ENCODE results near the gene ARL17B.
"Not testable (repeated sequence)": the region's sequence is repeated elsewhere in the genome, so short reads cannot be mapped to it uniquely, and the experiment has no call there.

ARL17B gene

DNA sequence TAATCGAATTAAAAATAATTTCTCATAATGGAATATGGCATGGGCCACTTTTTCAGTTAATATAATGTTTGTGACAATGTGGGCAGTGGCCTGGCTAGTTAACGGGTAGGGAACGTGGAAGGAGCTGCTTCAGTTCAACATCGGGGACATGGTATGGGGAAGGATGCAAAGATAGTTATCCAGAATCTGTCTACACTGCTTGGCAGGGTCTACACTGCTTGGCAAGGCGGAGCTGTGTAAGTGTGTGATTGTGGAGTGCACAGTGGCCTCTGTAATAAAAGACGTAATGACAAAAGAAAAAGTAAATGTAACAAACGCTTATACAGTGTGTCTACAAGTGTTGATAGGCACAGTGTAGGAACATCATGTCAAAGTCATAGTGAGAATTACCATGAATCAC is 74.0 kb downstream of the ARL17B start:
- DNase-seq = not testable (repeated sequence)

DNA sequence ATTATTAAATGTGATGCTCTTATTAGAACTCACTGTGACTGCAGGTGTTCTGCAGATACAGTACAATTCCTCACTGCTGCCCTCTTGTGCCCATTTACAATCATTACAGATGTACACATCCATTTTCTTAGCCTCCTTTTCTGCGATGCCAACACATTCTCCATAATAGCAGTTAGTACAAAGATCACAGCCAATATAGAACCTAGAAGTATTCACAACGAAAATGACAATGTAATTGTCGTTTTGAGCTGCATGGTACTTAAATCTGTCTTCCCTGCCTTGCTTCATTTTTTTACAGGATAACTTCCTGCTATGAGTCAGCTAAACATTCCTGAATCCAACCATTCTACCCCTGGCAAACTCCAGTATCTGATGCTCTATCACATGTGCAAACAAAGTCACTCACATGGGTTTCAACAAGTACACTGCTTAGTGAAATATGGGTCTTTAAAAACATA is 74.8 kb downstream of the ARL17B start:
- DNase-seq = peak; percentile 13

GRCh38 chr17:46285500-46285899 is 76.1 kb downstream of the ARL17B start:
- DNase-seq = not testable (repeated sequence)

DNA sequence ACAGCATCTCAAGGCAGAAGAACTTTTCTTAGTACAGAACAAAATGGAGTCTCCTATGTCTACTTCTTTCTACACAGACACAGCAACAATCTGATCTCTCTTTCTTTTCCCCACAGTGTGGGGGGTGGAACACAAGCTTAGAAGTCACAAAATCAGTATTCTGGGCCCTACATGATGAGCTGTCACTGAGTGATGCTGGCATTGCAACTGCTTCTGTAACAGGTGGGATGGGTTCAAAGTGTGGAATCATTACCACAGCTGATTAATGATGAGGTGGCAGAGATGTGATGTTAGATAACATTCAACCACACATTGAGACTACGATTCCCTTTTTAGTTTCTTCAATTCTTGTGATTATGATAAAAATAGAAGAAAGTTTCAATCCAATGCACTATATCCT is 77.1 kb downstream of the ARL17B start:
- DNase-seq = not testable (repeated sequence)

DNA sequence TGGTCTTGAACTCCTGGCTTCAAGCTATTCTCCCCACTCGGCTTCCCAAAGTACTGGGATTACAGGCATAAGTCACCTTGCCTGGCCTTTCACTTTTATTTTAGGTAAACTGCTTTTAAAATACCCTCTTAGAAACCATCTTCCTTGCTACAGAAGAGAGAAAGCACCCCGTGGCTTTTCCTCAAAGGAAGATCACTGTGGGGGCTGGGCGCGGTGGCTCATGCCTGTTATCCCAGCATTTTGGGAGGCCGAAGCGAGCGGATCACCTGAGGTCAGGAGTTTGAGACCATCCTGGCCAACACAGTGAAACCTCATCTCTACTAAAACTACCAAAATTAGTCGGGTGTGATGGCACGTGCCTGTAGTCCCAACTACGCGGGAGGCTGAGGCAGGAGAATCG is 78.9 kb downstream of the ARL17B start:
- not testable (repeated sequence) for DNase-seq

DNA sequence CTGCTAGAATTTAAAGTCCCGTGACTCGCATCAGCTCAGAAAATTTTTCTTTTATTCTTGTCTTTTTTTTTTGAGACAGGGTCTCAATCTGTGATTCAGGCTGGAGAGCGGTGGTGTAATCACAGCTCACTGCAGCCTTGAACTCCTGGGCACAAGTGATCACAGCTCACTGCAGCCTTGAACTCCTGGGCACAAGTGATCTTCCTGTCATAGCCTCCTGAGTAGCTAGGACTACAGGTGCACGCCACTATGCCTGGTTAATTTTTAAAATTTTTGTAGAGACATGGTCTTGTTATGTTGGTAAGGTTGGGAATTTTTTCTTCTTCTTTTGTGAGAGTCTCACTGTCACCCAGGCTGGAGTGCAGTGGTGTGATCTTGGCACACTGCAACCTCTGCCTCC is 80.2 kb downstream of the ARL17B start:
- not testable (repeated sequence) for DNase-seq

- not testable (repeated sequence) for DNase-seq
Observed at GRCh38 chr17:46276728-46277479, 84.7 kb downstream of the ARL17B start.

- DNase-seq = no peak
Observed at GRCh38 chr17:46274238-46274637, 87.3 kb downstream of the ARL17B start.

- DNase-seq = no peak
Observed at GRCh38 chr17:46273541-46274236, 87.9 kb downstream of the ARL17B start.

DNA sequence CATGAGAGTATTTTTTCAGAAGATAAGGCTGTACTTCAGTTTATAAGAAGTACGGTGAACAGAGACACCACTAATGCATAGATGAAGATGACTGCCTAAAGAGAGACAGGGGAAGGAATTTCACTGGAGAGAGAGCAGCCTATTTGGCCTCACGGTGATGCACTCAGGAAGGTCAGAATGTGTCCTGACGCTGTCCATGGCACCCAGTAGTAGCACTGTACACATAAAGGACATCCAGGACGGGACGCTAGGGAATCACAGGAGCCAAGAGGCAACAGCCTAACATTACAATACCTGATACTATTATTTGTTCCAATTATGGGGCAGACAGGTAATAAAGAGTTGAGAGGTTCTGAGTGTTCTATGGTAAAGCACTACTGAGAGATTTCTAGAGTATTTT is 91.5 kb downstream of the ARL17B start:
- DNase-seq = no peak

DNA sequence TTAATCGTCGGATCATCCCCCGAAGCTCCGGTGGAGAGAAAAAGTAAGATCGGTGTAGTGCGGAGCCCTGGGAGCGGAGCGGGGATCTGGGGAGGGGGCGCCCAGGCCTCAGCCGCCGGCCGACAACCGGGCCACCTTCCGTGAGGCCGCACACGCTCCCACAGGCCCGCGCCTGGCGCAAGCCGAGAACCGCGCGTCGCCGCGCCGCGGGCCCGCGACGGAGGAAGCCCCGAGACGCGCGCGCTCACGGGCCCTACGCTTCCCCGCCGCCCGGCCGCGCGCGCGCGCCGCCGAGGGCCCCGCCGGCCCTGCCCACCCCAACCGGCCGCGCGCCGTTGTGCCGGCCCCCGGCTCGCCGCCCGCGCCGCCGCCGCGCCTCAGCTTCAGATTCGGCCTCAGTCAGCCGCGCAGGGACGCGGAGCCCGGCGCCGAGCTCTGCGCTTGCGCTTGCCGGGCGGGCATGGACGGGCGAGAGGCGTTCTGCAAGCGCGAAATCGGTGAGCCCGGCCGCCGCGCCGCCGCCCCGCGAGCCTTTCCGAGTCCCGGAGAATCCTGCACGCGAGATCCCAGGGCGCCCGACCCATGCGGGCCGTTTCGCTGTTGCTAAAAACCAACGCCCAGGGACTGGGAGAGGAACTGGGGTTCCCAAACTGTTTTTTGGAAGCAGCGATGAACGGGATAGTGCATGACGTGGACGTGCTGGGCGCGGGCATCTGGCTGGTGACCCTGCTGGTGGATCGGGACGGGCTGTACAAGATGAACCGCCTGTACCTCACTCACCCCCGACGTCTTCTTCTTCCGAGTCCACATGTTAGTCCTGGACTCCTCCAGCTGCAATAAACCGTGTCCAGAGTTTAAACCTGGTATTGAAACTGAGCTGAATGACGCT is 94.7 kb downstream of the ARL17B start:
- DNase-seq = peak; percentile 35

GRCh38 chr17:46266063-46266655 is 95.4 kb downstream of the ARL17B start:
- DNase-seq = not testable (repeated sequence)

DNA sequence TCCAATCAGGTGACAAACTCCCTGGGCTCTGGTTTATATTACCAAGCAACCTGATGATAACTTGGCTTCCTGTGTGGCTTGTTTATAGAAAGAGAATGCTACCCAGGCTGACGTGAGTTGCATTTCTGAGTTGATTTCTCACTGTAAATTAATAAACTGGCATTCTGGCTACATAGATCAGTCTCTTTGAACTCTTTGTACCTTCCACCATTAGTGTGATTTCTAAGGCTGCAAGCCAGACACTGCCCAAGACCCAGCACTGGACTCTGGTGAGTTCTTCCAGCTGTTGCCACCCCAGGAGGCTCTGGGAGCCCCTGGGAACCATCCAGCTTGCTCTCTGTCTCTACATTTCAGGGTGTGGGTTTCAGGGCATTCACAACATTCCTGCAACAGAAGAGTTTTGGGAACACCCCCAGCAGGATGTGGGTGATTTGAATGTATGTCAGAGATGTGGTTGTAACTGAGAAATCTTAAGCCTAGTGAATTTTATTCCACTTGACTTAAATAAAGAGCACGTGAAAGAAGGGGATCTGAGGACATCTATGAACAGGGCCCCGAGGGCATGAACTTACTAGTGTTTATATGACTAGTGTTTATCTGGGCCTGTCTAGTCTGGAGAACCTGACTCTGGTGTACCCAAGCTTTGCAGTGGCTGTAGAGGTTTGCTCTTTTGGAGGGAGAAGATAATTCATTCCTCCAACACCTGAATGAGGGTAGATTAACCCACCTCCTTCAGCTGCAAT is 96.9 kb downstream of the ARL17B start:
- DNase-seq = no peak

- DNase-seq = no peak
Observed at GRCh38 chr17:46262271-46262670, 99.3 kb downstream of the ARL17B start.

GRCh38 chr17:46259845-46260661 is 101.5 kb downstream of the ARL17B start:
- DNase-seq = not testable (repeated sequence)

- not testable (repeated sequence) for DNase-seq
Observed at GRCh38 chr17:46256369-46256768, 105.2 kb downstream of the ARL17B start.

DNA sequence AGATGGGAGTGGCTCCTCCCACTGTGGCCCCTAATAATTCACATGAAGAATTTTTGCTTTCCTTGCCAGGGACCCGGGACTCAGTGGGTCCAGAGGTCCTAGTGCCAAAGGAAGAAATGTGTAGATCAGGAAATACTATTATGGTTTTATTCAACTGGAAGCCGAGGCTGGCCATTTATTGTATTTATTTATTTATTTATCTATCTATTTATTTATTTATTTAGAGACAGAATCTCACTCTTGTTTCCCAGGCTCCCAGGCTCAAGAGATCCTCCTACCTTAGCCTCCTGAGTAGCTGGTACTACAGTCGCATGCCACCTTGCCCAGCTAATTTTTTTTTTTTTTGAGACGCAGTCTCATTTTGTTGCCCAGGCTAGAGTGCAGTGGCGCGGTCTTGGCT is 107.4 kb downstream of the ARL17B start:
- DNase-seq = not testable (repeated sequence)

- DNase-seq = not testable (repeated sequence)
Observed at GRCh38 chr17:46253722-46254121, 107.8 kb downstream of the ARL17B start.

- not testable (repeated sequence) for DNase-seq
Observed at GRCh38 chr17:46252804-46253203, 108.8 kb downstream of the ARL17B start.

DNA sequence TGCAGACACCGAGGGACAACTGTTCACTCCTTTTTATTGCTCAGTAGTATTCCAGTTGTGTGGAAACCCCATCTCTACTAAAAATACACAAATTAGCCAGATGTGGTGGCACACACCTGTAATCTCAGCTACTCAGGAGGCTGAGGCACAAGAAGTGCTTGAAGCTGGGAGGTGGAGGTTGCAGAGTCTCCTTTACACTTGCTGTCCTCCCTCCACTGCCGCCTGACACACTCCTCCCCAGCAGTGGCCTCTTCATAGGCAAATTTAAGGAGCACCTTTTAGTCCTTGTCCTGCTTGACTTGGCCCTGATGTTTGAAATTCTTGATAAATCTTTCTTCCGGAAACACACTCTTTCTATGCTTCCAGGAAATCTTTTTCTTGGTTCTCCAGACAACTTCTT is 112.4 kb downstream of the ARL17B start:
- not testable (repeated sequence) for DNase-seq
